H1 (cell line): ENCODE measurements around the gene LY9. TPM values are rescaled to one million over a fixed set of nuclear protein-coding genes. Genes with fewer than 3 reads are reported as not detected.

Experiments
- CTCF ChIA-PET: fragments of 300-600 bp; sonication (Branson Sonifier 250); formaldehyde crosslinking; loops from one replicate; lab custom pipeline; 2021; ENCODE audit not compliant: partially characterized antibody; lab: Charles Lee
- POLR2A ChIA-PET: fragments of 300-600 bp; sonication (Branson Sonifier 250); formaldehyde crosslinking; loops from one replicate; lab custom pipeline; 2021; ENCODE audit warnings: inconsistent platforms; ENCODE audit not compliant: partially characterized antibody; lab: Charles Lee
- DNase-seq, 2 experiments: peaks; one replicate each; pipeline versions ENCODE4 v3.0.0 to v3.0.0-alpha.2; 2010 to 2022; ENCODE audit warnings: low spot score in 2 of 2, low read depth in 1 of 2, mixed read lengths in 1 of 2
- FAIRE-seq: peaks from 2 replicates; lab custom pipeline; 2011; peaks lifted over from hg19 to GRCh38; lab: Jason Lieb, UNC
- H2AFZ ChIP-seq: 2 replicates; pipeline ENCODE4 v1.8.1; 2012; ENCODE audit warnings: low read length, inconsistent platforms
- H2AK5ac ChIP-seq: 2 replicates; pipeline ENCODE4 v1.6.1; 2013; ENCODE audit warnings: low read depth, low read length
- H2BK120ac ChIP-seq: replicated peaks from 2 replicates; pipeline ENCODE3; 2013; ENCODE audit warnings: low read depth, low read length, inconsistent platforms
- H2BK12ac ChIP-seq: 2 replicates; pipeline ENCODE4 v1.6.1; 2013; ENCODE audit warnings: low read depth, low read length
- H2BK15ac ChIP-seq: 2 replicates; pipeline ENCODE4 v1.6.1; 2013; ENCODE audit warnings: low read length
- H2BK20ac ChIP-seq: 2 replicates; pipeline ENCODE4 v1.6.1; 2013; ENCODE audit warnings: low read length
- H2BK5ac ChIP-seq: 2 replicates; pipeline ENCODE4 v1.6.1; 2013; ENCODE audit warnings: low read depth, low read length
- H3K14ac ChIP-seq: 2 replicates; pipeline ENCODE4 v1.6.1; 2013; ENCODE audit warnings: inconsistent platforms; ENCODE audit not compliant: insufficient read length
- H3K18ac ChIP-seq: 2 replicates; pipeline ENCODE4 v1.6.1; 2013; ENCODE audit warnings: low read length; ENCODE audit errors: extremely low read depth
- H3K23ac ChIP-seq: 2 replicates; pipeline ENCODE4 v1.6.1; 2013; ENCODE audit warnings: inconsistent platforms; ENCODE audit not compliant: insufficient read length
- H3K23me2 ChIP-seq: 2 replicates; pipeline ENCODE4 v1.6.1; 2013; ENCODE audit warnings: low read depth, low read length
- H3K27ac ChIP-seq: 2 replicates; pipeline ENCODE4 v1.6.1; 2011; ENCODE audit warnings: low read depth, low read length, inconsistent platforms
- H3K27me3 ChIP-seq, 4 experiments: replicated peaks in 1 of 4; 1 replicate in 1 of 4; 2 replicates in 3 of 4; pipeline versions ENCODE4 v1.6.1 to v1.8.1; 2011 to 2013; ENCODE audit warnings: low read length in 3 of 4, mild to moderate bottlenecking in 3 of 4, inconsistent platforms in 2 of 4, mixed read lengths in 2 of 4, moderate library complexity in 1 of 4; ENCODE audit not compliant: control insufficient read depth in 3 of 4, insufficient read depth in 3 of 4; ENCODE audit errors: extremely low read depth in 1 of 4
- H3K36me3 ChIP-seq, 4 experiments: 2 replicates each; pipeline versions ENCODE4 v1.6.1 to v1.8.1; 2011 to 2013; ENCODE audit warnings: mild to moderate bottlenecking in 4 of 4, low read length in 3 of 4, moderate library complexity in 2 of 4, control low read depth in 1 of 4, inconsistent platforms in 1 of 4; ENCODE audit not compliant: insufficient read depth in 4 of 4, control insufficient read depth in 2 of 4
- H3K4ac ChIP-seq: replicated peaks from 2 replicates; pipeline ENCODE3; 2013; ENCODE audit warnings: low read length, low read depth, mixed read lengths, inconsistent platforms; ENCODE audit not compliant: insufficient read length
- H3K4me1 ChIP-seq, 4 experiments: replicated peaks in 1 of 4; 1 replicate in 1 of 4; 2 replicates in 3 of 4; pipeline versions ENCODE4 v1.6.1 to v1.8.1; 2011 to 2013; ENCODE audit warnings: low read length in 3 of 4, inconsistent platforms in 2 of 4, mixed read lengths in 1 of 4; ENCODE audit not compliant: insufficient read depth in 4 of 4, control insufficient read depth in 3 of 4
- H3K4me2 ChIP-seq, 2 experiments: 2 replicates each; pipeline versions ENCODE4 v1.6.1 to v1.8.1; 2011 to 2013; ENCODE audit warnings: low read depth in 2 of 2, low read length in 2 of 2, control low read depth in 1 of 2, inconsistent platforms in 1 of 2, mild to moderate bottlenecking in 1 of 2; ENCODE audit not compliant: insufficient read depth in 1 of 2
- H3K4me3 ChIP-seq, 4 experiments: fragments of 200-600, 300-600 bp in 1 of 4; sonication (generic), shearing (Covaris generic), sonication (Bioruptor Twin) in 1 of 4; 2 replicates each; pipeline versions ENCODE4 v1.5.1 to v1.8.1; 2011 to 2016; ENCODE audit warnings: low read length in 4 of 4, low read depth in 3 of 4, control low read depth in 2 of 4, inconsistent platforms in 2 of 4, mild to moderate bottlenecking in 2 of 4, mixed read lengths in 1 of 4, moderate library complexity in 1 of 4; ENCODE audit not compliant: insufficient read depth in 2 of 4; ENCODE audit errors: extremely low read depth in 1 of 4
- H3K56ac ChIP-seq: replicated peaks from 2 replicates; pipeline ENCODE3; 2013; ENCODE audit warnings: low read depth, mild to moderate bottlenecking, mixed read lengths, low read length, inconsistent platforms; ENCODE audit not compliant: insufficient read length
- H3K79me1 ChIP-seq: 2 replicates; pipeline ENCODE4 v1.6.1; 2013; ENCODE audit warnings: low read depth, low read length, control low read depth
- H3K79me2 ChIP-seq, 2 experiments: 2 replicates each; pipeline versions ENCODE4 v1.6.1 to v1.8.1; 2012 to 2013; ENCODE audit warnings: low read length in 2 of 2, mild to moderate bottlenecking in 2 of 2, inconsistent platforms in 1 of 2; ENCODE audit not compliant: insufficient read depth in 2 of 2, control insufficient read depth in 1 of 2
- H3K9ac ChIP-seq, 4 experiments: replicated peaks in 1 of 4; 1 replicate in 1 of 4; 2 replicates in 3 of 4; pipeline versions ENCODE4 v1.6.1 to v1.8.1; 2011 to 2013; ENCODE audit warnings: low read depth in 3 of 4, low read length in 3 of 4, control low read depth in 2 of 4, mild to moderate bottlenecking in 2 of 4, moderate library complexity in 2 of 4, inconsistent platforms in 1 of 4; ENCODE audit errors: extremely low read depth in 1 of 4
- H3K9me3 ChIP-seq, 2 experiments: 2 replicates each; pipeline versions ENCODE4 v1.6.1 to v1.8.1; 2012 to 2013; ENCODE audit warnings: mild to moderate bottlenecking in 2 of 2, moderate library complexity in 2 of 2, control low read depth in 1 of 2, inconsistent platforms in 1 of 2, low read depth in 1 of 2, low read length in 1 of 2, mixed read lengths in 1 of 2; ENCODE audit not compliant: insufficient read depth in 2 of 2
- H4K20me1 ChIP-seq, 2 experiments: replicated peaks in 1 of 2; 2 replicates each; pipeline versions ENCODE3 to v1.8.1; 2011 to 2013; ENCODE audit warnings: inconsistent platforms in 2 of 2, low read length in 2 of 2, mild to moderate bottlenecking in 1 of 2; ENCODE audit not compliant: insufficient read depth in 2 of 2, control insufficient read depth in 1 of 2
- H4K5ac ChIP-seq: 2 replicates; pipeline ENCODE4 v1.6.1; 2013; ENCODE audit warnings: low read length, low read depth, mixed read lengths, inconsistent platforms; ENCODE audit not compliant: insufficient read length
- H4K8ac ChIP-seq: 2 replicates; pipeline ENCODE4 v1.8.0; 2013; ENCODE audit warnings: mild to moderate bottlenecking, moderate library complexity, low read length, inconsistent platforms; ENCODE audit not compliant: insufficient read depth; ENCODE audit errors: extremely low read depth
- H4K91ac ChIP-seq: replicated peaks from 2 replicates; pipeline ENCODE3; 2013; ENCODE audit warnings: low read length, mixed read lengths, inconsistent platforms; ENCODE audit not compliant: insufficient read length
- BRCA1 ChIP-seq: IDR thresholded peaks from 2 replicates; pipeline ENCODE4 v1.6.1; 2012; ENCODE audit warnings: low read depth, low read length, improper control_type of control experiment
- GABPA ChIP-seq: IDR thresholded peaks from 2 replicates; pipeline ENCODE4 v1.6.1; 2011; ENCODE audit warnings: mild to moderate bottlenecking, low read length, moderate library complexity, borderline replicate concordance; ENCODE audit not compliant: insufficient read depth
- KDM1A ChIP-seq: fragments of 200-600, 300-600 bp; sonication (generic); IDR thresholded peaks from 2 replicates; pipeline ENCODE4 v1.7.1; 2016; ENCODE audit warnings: mild to moderate bottlenecking, low read length, borderline replicate concordance
- KDM4A ChIP-seq: IDR thresholded peaks from one replicate; pipeline ENCODE4 v1.7.1; 2012; ENCODE audit warnings: low read depth, mild to moderate bottlenecking, moderate library complexity, low read length, inconsistent platforms; ENCODE audit not compliant: severe bottlenecking
- TAF7 ChIP-seq: optimal IDR thresholded peaks from 2 replicates; pipeline ENCODE3; 2011; ENCODE audit warnings: low read depth, mild to moderate bottlenecking, inconsistent platforms, low read length, moderate library complexity, borderline replicate concordance
- WGBS, 2 experiments: shearing (Covaris generic) in 1 of 2; methylation state at CpG; one replicate each; pipeline versions ENCODE4 v1.1.6 to v1.1.7; 2013 to 2015; ENCODE audit warnings: low lambda C conversion rate in 2 of 2, mixed read lengths in 2 of 2, inconsistent platforms in 1 of 2, low coverage in 1 of 2, missing lambda C conversion rate in 1 of 2; ENCODE audit not compliant: insufficient replicate concordance in 2 of 2, insufficient coverage in 1 of 2, insufficient read length in 1 of 2; ENCODE audit errors: extremely low coverage in 1 of 2, missing lambda C conversion rate in 1 of 2; 5-methylcytosine and 5-hydroxymethylcytosine counted together
- polyA plus RNA-seq, 7 experiments: library from polyadenylated mRNA; depleted of rRNA in 3 of 7; stranded (reverse) in 5 of 7; unstranded in 2 of 7; fragments of >200 nt in 5 of 7; fragments of 200-250 nt in 2 of 7; gene quantifications; 1 replicate in 5 of 7; 2 replicates in 1 of 7; 4 replicates in 1 of 7; pipeline versions ENCODE4 v1.2.1 to v1.2.3, GENCODE V29; 2011 to 2013; ENCODE audit warnings: missing spikeins in 2 of 7, mixed read lengths in 2 of 7
- total RNA-seq: library from RNA; stranded (reverse); fragmentation: NEBNext Ultra II Directional; extraction: Animal tissue kit (Norgen Biotek cat#: 25700); gene quantifications from 2 replicates; pipeline ENCODE4 v1.2.1, GENCODE V29; 2021

The LY9 gene
- total and polyA plus RNA-seq, 2 of the 8 experiments (the other 6 are each of a cell fraction or from before 2014, with no cell fraction given): not detected

DNA sequence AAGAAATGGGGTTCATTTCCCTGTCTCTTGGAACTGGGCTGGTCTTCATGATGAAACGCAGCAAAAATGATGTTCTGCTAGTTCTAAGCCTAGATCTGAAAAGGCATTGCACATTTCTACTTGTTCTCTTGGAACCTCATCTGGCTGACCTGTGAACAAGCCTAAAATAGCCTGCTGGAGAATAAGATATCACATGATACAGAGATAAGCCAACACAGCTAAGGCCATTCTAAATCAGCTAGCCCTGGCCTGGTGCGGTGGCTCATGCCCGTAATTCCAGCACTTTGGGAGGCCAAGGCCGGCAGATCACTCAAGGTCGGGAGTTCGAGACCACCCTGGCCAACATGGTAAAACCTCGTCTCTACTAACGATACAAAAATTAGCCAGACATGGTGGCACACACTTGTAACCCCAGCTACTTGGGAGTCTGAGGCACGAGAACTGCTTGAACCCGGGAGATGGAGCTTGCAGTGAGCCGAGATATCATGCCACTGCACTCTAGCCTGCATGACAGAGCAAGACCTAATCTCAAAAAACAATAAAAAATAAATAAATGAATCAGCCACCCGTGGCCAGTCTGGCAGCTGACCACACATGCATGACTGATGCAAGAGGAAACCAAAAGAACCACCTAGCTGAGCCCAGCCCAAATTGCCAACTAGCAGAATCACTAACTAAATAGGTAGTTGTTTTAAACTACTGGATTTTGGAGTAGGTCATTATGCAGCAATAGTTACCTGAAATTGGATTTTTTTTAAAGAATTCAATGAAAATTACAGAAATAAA lies 48.7 kb downstream of the LY9 start:
- Histone ChIP-seq H3K23ac (no peak overlapping the region), H3K27ac (no peak overlapping the region), H3K4ac (no peak overlapping the region), H2BK120ac (no peak overlapping the region), H3K9ac (no peak overlapping the region), H2AK5ac (no peak overlapping the region), H2BK5ac (no peak overlapping the region), H4K20me1 (no peaks in the 10 kb centered on the region), H2BK20ac (no peak overlapping the region), H3K18ac (no peak overlapping the region), H2BK12ac (no peak overlapping the region), H3K4me2 (no peak overlapping the region), H3K79me1 (no peaks in the 10 kb centered on the region), H4K8ac (no peak overlapping the region), H3K23me2 (no peaks in the 10 kb centered on the region), H3K14ac (no peak overlapping the region), H2BK15ac (no peak overlapping the region), H4K5ac (no peak overlapping the region), H3K4me1 (no peaks in the 10 kb centered on the region), H4K91ac (no peak overlapping the region), H3K79me2 (no peaks in the 10 kb centered on the region), H3K9me3 (no peaks in the 10 kb centered on the region), H3K27me3 (no peaks in the 10 kb centered on the region; a peak in 1 of 7 replicates), H2AFZ (no peak overlapping the region), H3K56ac (no peak overlapping the region), H3K36me3 (no peaks in the 10 kb centered on the region), H3K4me3 (no peak overlapping the region)
- no peak for FAIRE-seq
- CTCF ChIA-PET: interaction anchor here (0.8 to 13.0 kb wide), 7 partner anchors 10 to 164 kb away, joined by 3 to 219 read pairs (median 3); partner anchors contain the start of genes ITLN1 and ITLN2
- POLR2A ChIA-PET: no interaction called here
- WGBS, 2 experiments: 92% methylated on average over 12 of the region's 12 CpGs; no CpG with 5 or more reads in 1 of the 2 experiments
- DNase-seq: no peak
- TF ChIP-seq BRCA1 (no peak), KDM1A (no peak), GABPA (no peak), KDM4A (no peak), TAF7 (no peak)
